SW480 (cell line): Measurements from ENCODE around the gene PABPC4L.
"Not testable (repeated sequence)": the region's sequence is repeated elsewhere in the genome, so short reads cannot be mapped to it uniquely, and the experiment has no call there.

Source experiments
- DNase-seq: peaks from one replicate; pipeline ENCODE4 v3.0.0-alpha.2; 2016; ENCODE audit warnings: low spot score

PABPC4L gene

DNA sequence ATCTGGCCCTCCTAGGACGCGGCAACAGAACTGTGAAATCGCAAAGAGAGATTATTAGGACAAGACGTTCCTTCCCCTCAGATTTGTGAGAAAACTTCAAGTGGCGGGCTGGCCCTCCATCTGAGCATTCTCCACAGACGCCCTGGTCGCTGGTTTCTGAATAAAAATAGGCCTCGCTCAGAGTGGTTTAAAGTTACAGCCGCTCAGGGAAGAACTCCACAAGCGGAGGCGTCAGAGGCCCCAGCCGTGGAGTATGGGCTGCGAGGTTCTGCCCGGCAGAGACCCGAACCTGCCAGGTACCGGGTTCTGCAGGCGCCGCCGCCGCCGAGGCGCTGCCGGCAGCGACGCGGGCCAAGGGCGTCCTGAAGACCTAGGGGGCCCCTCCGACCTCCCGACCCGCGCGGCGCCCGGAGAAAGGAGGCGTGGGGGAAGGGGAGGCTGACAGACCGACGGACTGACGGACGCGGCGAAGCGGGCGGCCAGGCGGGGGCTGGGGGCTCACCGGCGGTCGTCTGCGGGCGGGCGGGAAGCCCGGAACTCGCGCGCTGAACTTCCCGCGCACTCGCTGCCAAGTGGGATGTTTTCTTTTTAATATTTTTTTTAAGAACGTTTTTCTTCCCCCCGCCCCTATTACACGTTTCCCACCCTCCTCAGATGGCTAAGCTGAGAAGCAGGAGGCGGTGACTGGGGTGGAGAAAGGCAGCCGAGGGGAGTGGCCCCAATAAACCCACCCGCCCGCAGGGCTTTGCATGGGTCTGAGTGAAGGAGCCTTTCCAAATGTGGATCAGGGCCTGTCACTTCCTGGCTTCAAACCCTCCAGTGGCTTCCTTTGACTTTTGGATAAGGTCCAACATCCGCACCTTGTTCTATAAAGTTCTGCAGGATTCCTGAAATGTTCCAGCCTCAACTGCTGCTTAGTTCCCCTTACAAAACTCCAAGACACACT, at the start of gene PABPC4L:
Gene PABPC4L, minus strand, starts transcription at position 574 of the 946 bp plus-strand sequence. CDS start 770 bp downstream, outside the sequence.
- DNase-seq, result no peak

DNA sequence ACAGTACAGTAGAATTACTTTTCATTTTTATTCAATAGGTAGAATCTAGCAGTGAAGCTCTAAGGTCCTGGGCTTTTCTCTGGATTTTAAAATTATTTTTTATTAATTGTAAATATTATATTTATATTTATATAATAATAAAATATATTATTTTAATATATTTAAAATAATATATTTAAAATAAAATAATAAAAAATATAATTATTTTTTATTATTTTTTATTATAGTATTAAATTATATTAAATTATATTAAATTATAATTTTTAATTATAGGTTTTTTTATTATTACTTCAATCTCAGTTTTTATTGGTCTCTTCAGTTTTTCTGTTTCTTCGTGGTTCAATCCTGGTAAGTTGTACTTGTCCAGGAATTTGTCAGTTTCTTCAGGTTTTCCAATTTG, 49.7 kb upstream of the PABPC4L start:
- DNase-seq, result no peak

DNA sequence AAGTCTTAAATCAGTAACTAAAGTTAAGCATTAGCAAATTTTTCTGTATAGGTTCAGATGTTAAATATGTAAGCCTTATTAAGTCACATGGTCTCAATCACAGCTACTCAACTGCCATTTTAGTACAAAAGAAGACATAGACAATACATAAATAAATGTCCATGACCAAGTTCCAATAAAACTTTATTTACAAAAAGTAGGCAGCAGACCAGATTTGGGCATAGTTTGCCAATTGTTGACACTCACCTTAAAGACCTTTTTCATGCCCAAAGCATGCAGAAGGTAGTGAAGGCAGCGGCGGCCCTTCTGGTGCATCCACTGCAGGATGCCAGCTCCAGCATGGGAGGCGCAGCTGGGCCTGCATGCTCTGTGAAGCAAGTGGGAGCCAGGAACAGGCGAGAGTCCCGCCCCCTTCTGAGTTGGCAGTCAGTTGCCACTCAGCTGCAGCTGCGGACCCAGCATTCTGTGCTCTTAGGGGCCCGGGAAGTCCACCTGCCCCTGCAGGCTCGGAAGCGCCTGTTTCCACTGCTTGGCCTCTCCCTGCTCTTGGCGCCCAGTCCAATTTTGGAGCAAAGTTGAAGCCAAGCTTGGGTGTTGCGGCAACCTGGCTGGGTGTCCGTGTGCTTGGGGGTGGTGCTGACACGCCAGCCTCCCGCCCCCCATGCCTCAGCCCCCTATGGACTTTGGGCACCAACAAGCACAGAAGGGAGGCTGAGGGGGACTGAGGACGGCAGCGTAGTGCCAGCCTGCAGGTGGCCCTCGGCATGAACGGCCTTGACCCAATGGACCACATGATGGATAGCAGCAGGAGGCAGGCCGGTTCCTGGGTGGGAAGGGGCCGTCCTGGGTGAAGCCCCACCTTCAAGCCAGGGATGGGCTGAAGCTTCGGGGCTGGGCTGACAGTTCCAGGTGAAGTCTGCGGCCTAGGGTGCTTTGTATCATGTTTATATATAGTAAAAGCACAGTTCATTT, 42.4 kb upstream of the PABPC4L start:
- DNase-seq, result no peak

DNA sequence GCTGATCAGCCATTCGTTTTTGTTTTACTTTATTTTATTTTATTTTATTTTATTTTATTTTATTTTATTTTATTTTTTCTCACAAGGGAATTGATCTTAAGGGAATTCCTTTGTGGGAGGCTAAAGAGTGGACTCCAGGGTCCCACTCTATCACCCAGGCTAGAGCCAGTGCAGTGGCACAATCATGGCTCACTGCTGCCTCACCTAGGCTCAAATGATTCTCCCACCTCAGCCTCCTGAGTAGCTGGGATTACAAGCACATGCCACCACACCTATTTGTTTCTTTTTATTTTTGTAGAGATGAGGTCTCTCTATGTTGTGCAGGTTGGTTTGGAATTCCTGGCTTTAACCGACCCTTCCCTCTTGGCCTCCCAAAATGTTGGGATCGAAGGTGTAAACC, 17.5 kb upstream of the PABPC4L start:
- DNase-seq, result no peak

DNA sequence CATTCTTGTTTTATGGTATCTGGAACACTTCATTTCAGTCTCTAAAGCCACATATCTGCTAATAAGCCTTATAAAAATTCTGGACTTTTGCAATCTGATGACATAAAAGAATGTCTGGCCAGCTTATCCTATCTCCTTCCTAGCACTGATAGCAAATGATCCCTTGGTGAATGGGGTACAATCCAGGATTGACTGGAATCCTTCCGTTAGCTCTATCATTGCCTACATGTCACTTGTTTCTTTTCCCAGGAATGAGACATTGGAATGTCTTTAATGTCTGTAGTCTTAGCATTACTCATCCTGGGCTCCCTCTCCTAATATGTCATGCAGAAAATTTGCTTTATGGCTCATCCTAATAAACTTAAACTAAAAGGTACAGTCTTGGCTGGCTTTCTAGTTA, 14.8 kb upstream of the PABPC4L start:
- no peak for DNase-seq

DNA sequence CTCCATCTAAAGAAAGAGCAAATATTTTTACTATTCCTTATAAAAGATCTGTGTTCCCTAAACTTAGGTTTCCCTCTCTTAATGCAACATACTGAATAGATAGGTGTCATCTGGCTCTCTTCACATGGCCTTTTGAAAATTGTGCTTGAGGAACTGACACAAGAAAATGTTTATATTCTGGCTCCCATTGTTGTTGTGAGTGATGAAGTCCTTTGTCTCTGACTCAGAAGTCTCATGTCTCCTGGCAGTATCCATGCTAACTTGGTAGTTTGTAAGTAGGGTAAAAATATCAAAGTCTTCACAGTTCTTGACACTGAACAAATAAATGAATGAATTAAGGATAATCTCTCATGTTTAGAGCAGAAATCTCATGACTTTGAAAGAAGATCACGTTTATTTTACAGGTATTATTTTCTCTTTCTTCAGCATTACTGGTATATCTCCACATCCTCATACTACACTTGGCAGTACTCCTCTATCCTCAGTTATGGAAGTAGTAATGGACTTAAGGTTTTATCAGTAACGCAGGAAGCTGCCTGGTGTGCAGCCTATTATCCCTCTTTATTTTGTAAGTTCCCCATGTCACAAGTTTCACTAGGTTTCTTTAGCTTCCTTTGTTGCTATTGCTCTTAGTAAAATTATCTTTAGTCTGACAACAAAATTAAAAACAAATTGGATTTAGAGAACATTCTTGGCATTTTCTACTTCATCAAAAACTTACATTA, 14.2 kb upstream of the PABPC4L start:
- DNase-seq, result no peak

DNA sequence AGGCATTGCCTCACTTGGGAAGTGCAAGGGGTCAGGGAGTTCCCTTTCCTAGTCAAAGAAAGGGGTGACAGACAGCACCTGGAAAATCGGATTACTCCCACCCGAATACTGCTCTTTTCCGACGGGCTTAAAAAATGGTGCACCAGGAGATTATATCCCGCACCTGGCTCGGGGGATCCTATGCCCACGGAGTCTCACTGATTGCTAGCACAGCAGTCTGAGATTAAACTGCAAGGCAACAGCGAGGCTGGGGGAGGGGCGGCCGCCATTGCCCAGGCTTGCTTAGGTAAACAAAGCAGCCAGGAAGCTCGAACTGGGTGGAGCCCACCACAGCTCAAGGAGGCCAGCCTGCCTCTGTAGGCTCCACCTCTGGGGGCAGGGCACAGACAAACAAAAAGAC, 6.4 kb upstream of the PABPC4L start:
- DNase-seq, result not testable (repeated sequence)

DNA sequence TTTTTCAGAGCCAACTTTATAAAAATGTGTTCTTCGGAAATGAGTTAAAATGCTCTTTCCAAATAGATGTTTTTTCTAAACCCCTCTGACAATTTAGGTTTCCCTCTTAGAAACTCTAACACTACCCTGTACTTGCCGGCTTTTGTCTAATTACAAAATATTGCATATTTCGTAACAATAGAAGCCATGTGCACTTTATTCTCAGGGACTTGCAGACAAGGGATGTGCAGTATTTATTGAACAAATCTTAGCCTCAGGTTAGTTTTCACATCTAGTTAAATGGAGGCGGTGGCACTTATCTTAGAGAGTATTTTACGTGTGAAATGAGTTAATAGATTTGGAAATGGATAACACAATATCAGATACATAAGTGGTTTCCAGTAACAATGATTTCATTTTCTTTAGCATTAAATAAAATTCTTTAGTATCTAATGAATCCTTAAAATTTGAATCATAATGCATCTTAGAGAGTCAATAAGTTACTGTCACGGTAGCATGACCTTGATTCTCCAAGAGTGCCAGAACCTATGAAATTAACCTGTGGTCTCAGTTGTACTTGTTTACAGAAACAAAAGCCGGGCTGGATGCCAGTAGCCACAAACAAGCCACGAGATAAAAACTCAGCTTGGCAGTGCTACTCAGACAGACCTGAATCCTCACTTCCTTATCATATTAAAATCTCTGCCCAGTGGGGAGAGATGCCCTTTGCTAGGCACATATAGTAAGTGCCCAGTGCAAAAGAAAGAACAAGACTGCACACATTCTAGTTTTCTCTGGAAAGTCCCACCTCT, 772 bp upstream of the PABPC4L start:
- DNase-seq, result no peak

DNA sequence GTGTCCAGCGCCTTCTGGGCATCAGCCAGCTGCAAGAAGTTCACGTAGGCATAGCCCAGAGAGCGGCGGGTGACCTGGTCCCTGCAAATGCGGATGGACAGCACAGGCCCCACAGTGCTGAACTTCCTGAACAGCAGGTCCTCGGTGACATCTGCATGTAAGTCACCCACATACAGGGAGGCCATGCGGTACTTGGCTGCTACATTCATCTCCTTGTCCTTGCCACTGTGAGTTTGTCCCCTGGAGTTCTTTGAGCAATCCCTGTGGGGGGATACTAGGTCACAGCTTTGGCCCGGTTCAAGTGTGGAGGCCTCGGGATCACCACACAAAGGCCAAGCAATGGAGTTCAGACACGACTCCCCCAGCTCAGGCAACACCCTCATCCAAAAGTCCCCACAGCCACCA, 776 bp downstream of the PABPC4L start:
- no peak for DNase-seq

DNA sequence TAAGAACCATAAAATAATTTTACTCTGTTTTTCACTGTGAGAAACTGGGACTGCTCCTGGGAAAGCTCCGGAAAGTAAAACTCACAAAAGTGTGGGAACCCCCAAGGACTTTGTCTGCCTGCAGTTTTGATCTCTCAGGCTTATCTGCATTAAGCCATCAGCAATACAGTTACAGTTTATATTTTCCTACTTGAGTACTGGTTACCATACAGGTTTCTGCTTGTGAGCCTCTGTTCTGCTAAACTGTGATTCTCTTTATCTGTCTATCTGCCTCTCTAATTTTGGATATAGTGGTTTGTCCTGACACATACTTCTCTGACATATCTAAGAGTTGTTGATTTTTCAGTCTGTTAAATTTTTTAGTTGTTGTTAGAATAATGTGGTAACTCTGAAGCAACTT, 11.6 kb downstream of the PABPC4L start:
- no peak for DNase-seq

DNA sequence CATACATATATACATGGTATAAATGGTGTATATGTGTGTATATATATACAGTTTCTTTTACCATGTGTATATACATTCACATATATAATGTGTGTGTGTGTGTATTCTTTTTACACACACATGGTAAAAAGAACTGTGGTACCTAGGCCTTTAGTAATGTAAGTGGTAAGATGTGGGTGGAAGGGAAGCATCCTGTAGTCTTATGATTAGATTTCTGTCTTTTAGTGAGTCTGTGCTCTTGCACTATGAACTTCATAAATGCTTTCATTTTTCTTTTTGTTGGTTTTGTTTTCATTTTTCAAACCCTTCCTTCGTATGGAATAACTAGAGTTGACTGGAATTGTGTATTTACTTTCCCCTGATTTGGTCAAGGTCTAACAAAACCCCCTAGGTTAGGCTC, 12.1 kb downstream of the PABPC4L start:
- no peak for DNase-seq

DNA sequence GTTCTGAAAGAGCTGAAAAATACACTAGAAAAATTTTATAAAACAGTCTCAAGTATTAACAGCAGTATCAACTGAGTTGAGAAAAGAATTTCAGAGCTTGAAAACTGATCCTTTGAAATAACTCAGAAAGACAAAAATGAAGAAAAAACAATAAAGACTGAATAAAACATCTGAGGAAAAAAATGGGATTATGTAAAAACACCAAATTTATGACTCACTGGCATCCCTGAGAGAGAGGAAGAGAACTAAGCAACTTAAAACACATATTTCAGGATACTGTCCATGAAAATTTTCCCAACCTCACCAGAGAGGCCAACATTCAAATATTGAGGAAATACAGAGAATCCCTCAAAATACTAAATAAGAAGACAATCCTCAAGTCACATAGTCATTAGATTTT, 22.9 kb downstream of the PABPC4L start:
- no peak for DNase-seq

DNA sequence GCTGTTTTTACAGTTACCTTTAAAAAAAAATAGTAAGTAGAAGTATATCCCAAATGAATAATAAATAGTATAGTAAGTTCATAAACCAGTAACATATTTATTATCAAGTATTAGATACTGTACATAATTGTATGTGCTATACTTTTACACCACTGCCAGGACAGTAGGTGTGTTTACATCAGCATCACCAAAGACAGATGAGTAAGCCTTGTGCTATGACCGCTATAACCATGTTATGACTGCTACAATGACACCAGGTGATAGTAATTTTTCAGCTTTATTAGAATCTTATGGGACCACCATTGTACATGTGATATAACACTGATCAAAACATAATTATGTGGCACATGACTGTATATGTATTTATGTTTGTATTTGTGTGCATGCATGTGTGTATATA, 27.3 kb downstream of the PABPC4L start:
- DNase-seq, result no peak

DNA sequence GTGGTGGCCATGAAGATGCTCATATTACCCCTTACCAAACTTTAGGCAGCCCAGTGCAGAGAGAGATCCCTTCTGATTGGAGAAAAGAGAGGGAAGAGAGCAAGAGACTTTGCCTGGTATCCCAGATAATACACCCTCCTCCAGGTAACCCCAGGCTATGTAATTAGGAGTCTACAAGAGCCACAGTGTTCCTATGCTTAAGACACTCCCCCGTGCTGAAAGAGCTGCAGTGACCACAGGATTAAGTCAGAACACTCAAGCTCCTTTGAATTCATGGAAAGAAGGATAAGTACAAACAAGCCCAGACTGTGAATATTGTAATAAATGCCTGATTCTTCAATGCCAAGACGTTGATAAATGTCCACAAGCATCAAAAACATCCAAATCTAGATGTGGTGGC, 41.4 kb downstream of the PABPC4L start:
- no peak for DNase-seq

DNA sequence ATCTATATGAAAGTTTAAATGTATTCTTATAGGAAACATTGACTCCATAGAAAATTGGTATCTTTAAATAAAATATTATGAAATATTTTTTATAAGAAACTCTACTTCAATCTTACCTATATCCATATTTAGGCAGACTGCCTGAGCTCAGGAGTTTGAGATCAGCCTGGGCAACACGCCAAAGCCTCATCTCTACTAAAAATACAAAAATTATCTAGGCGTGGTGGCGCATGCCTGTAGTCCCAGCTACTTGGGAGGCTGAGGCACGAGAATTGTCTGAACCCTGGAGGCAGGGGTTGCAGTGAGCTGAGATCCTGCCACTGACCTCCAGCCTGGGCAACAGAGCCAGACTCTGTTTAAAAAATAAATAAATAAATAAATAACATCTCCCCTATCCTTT, 47.5 kb downstream of the PABPC4L start:
- no peak for DNase-seq

DNA sequence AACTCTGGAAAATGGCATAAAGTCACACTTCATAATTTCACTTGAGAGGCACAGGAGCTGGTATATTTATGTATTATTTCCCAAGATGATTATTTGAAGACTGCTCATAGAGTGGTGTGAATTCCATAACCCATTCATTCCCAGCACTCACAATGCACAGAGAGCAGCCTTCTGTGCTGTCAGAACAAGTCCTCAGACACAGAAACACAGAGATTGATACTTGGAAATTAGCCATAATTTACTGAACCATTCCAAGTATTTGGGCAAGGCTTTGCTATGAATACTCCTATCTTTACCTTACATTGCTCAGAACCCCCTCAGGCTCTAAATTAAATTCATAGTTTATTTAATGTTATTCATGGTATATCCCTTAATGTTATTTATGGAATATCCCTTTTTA, 53.6 kb downstream of the PABPC4L start:
- DNase-seq, result no peak
